Skeletal muscle satellite cell (primary cell): ENCODE measurements around the gene RNF130.

Experiments used
- H3K27me3 ChIP-seq: 2 replicates; pipeline ENCODE4 v1.7.0; 2013; ENCODE audit warnings: low read length; ENCODE audit not compliant: control insufficient read depth, insufficient read depth
- H3K36me3 ChIP-seq: 2 replicates; pipeline ENCODE4 v1.7.0; 2013; ENCODE audit warnings: mild to moderate bottlenecking, control low read depth, low read length; ENCODE audit not compliant: insufficient read depth
- H3K4me1 ChIP-seq: 2 replicates; pipeline ENCODE4 v1.7.0; 2013; ENCODE audit warnings: low read length; ENCODE audit not compliant: control insufficient read depth, insufficient read depth
- H3K4me2 ChIP-seq: 2 replicates; pipeline ENCODE4 v1.7.0; 2013; ENCODE audit warnings: mild to moderate bottlenecking, low read length
- H3K4me3 ChIP-seq: 2 replicates; pipeline ENCODE4 v1.7.0; 2013; ENCODE audit warnings: low read length
- H3K9ac ChIP-seq: 2 replicates; pipeline ENCODE4 v1.7.0; 2013; ENCODE audit warnings: mild to moderate bottlenecking, low read depth, low read length, moderate library complexity
- H3K9me3 ChIP-seq: replicated peaks from 2 replicates; pipeline ENCODE4 v1.7.0; 2013; ENCODE audit warnings: mild to moderate bottlenecking, control low read depth, low read length

RNF130 gene

DNA sequence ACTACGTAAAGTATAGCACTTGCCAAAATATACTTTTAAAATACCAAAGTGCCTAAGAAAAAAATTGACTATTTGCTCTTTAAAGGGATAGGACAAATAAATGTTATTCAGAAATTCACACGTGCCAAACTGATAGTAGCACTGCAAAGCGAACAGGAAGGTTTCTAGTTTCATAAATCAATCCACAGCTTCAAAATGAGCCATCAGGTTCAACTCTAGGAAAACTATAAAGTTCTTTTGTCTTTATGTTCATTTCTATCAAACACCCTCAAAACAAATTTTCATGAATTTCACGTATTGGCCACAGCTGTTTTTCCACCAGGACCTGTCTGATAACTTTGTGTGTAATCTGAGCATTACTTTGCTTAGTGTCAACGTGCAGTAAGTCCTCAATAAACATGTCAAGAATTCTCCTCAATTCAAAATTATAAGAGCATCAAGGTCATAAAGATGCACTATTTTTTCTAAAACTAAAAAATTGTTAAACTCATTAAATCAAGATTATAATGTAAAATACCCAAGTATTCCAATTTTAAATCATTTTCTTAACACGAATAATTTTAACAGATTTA lies 3.0 kb downstream of the RNF130 start:
- no peaks in the 10 kb centered on the region for H3K36me3 ChIP-seq
- peaks cover 3% of the 10 kb centered on the region for H3K9me3 ChIP-seq
- no peak overlapping the region for H3K9ac ChIP-seq
- no peak overlapping the region for H3K4me3 ChIP-seq
- peaks cover 15% of the 10 kb centered on the region for H3K4me1 ChIP-seq
- peaks cover 2% of the 10 kb centered on the region for H3K27me3 ChIP-seq
- no peak overlapping the region for H3K4me2 ChIP-seq

DNA sequence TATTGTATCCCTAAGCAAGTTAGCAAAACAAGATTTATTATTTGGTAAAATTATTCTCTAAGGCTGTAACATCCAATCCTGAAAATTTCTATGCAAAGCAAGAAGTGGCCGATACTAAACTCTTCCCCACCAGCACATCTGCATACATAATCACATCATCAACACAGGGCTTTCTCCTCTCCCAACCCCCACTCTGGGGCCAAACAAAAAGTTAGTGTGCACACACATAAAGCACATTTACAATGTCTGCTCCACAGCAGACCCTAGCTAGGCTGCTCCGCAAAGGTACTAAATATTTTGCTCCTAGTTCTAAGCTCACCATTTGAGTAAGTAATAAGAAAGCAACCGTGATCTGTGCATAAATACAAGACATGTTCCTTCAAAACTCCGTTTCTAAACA lies 3.6 kb downstream of the RNF130 start:
- Histone ChIP-seq H3K4me3 (no peak overlapping the region), H3K36me3 (no peaks in the 10 kb centered on the region), H3K4me2 (no peak overlapping the region), H3K9ac (no peak overlapping the region), H3K9me3 (peaks cover 3% of the 10 kb centered on the region), H3K27me3 (no peaks in the 10 kb centered on the region), H3K4me1 (peaks cover 15% of the 10 kb centered on the region)

DNA sequence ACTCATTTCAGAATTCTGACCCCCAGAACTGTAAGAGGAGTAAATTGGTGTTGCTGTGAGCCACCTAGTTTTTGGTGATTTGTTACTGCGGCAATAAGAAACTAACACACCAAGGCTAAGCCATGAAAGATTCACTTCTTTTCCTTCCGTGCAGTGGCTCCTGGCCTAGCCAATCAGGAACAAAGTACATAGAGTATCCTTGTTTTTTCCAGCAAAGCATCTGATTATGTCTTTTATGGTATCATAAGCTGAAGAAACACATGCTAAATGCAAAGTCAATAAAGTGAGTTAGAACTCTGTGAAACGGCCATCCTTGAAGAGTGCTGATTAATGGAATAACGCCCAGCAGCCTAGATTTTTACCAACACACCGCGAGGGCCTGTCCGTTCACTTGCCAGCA lies 11.4 kb downstream of the RNF130 start:
- H3K4me3 ChIP-seq: no peak overlapping the region
- peaks cover 9% of the 10 kb centered on the region for H3K4me1 ChIP-seq
- no peaks in the 10 kb centered on the region for H3K36me3 ChIP-seq
- no peaks in the 10 kb centered on the region for H3K27me3 ChIP-seq
- no peak overlapping the region for H3K9ac ChIP-seq
- no peaks in the 10 kb centered on the region for H3K9me3 ChIP-seq
- H3K4me2 ChIP-seq: no peak overlapping the region

DNA sequence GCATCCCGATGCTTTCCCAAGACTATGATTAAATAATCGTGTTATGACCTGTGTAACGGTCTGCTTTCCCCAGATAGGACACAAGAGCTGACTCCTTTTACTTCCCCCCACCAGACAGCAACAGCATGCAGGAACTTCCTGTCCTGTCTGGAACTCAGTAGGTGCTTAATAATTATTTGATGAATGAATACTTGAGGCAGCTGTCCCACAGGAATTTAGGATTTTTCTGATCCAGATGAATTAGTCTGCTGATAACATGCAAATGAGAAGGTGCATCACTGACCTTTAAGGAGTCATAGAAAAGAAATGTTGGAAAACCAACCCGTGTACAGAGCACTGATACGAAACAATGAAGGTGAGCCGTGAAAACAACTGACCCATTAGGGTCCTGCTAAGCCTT lies 12.2 kb downstream of the RNF130 start:
- no peaks in the 10 kb centered on the region for H3K9me3 ChIP-seq
- no peak overlapping the region for H3K4me2 ChIP-seq

DNA sequence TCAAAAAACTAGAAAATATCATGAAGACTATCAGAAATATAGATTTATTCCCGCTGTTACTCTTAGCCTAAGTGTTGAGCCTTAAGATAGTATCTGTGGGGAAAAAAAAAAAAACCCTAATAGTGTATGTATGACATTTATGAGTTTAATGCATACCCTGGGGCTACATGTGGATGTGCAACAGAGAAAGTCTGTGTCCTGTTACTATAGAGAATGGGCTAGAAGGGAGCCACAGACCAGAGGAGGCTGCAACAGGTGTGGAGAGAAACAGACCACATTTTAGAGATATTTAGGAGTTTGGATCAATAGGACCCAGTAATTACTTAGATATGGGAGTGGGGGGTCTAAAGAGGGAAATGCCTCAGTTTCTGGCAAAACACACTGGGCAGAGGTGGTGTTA lies 15.4 kb downstream of the RNF130 start:
- Histone ChIP-seq H3K36me3 (no peaks in the 10 kb centered on the region), H3K4me1 (peaks cover 9% of the 10 kb centered on the region), H3K9ac (no peak overlapping the region), H3K4me3 (no peak overlapping the region), H3K9me3 (no peaks in the 10 kb centered on the region), H3K4me2 (no peak overlapping the region), H3K27me3 (no peaks in the 10 kb centered on the region)

More for the DNA sequence above, 12.2 kb downstream of the RNF130 start:
- no peak overlapping the region for H3K4me3 ChIP-seq
- no peaks in the 10 kb centered on the region for H3K36me3 ChIP-seq
- H3K9ac ChIP-seq: no peak overlapping the region
- H3K4me1 ChIP-seq: peaks cover 9% of the 10 kb centered on the region
- no peaks in the 10 kb centered on the region for H3K27me3 ChIP-seq

DNA sequence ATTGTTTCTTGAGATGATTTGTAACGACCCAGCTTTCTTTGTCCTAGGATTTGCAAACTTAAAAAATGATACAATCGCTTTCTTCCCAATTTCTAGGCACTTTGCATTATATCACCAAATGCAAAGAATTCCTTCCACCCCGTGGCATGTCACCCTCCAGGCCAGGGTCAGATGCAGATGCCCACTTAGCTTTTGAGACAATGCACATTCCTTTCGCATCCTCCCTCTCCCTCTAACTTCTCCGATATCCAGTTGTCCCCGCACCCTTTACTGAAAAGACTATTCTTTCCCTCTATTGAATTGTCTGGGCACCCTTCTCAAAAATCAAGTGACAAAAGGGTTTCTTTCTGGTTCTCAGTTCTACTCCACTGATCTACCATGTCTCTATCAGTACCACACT lies 17.3 kb downstream of the RNF130 start:
- no peaks in the 10 kb centered on the region for H3K9me3 ChIP-seq
- H3K4me1 ChIP-seq: peaks cover 9% of the 10 kb centered on the region
- no peak overlapping the region for H3K4me3 ChIP-seq
- H3K9ac ChIP-seq: no peak overlapping the region
- H3K4me2 ChIP-seq: no peak overlapping the region
- no peaks in the 10 kb centered on the region for H3K27me3 ChIP-seq
- H3K36me3 ChIP-seq: no peaks in the 10 kb centered on the region

DNA sequence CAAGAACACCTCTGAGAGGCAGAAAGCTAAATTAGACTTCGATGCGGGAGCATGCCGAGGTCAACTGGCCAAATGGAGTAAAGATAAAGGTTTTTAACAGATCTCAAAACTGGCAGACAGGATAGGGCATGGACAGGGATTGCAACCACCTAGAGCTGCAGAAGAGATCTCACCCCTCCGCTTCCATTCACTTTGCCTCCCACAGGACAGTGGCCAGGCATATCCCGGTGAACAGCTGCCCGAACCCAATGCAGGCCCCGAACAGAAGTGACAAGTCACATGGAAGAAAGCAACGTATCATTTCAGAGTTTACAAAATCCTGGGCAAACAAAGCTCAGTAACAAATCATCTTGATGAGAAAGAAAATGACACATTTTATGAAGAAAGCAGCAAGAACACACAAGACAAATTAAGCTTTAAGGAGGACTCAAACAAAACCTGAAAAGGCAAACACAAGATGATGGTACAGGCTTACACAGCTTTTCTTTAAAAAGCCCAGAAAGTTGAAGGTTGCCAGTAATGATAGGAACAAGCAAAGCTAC lies 18.4 kb downstream of the RNF130 start:
- H3K36me3 ChIP-seq: no peaks in the 10 kb centered on the region
- no peaks in the 10 kb centered on the region for H3K27me3 ChIP-seq
- H3K4me1 ChIP-seq: peaks cover 9% of the 10 kb centered on the region
- no peaks in the 10 kb centered on the region for H3K9me3 ChIP-seq
- H3K4me3 ChIP-seq: no peak overlapping the region
- no peak overlapping the region for H3K9ac ChIP-seq
- H3K4me2 ChIP-seq: no peak overlapping the region

DNA sequence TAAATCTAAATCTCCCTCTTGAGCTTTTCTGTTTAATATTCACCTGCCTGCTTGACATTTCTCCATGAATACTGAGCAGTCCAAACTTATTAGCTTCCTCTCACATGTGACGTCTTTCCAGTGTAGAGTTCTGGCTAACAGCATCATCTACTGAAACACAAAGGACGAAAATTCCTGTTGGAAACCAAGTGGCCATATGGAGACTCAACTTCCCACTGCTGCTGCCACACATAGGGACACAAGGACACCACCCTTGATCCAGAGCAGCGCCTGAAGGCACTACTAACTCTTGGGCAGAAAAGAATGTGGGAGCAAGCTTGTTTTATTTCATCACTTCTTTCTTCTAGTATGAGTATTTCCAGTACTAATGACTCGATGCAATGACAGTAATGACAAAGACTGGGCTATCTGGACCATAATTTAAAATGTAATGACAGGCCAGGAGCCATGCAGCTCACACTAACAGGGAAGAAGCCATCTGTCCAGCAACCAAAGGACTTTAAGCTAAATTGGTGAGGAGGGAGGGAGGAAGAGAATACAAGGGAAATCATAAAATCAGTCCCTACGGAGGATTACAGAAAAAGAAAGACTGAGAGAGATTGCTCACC lies 19.2 kb downstream of the RNF130 start:
- H3K4me3 ChIP-seq: no peak overlapping the region
- H3K9me3 ChIP-seq: no peaks in the 10 kb centered on the region
- no peaks in the 10 kb centered on the region for H3K27me3 ChIP-seq
- no peak overlapping the region for H3K9ac ChIP-seq
- H3K4me1 ChIP-seq: peaks cover 9% of the 10 kb centered on the region
- no peaks in the 10 kb centered on the region for H3K36me3 ChIP-seq
- H3K4me2 ChIP-seq: no peak overlapping the region

DNA sequence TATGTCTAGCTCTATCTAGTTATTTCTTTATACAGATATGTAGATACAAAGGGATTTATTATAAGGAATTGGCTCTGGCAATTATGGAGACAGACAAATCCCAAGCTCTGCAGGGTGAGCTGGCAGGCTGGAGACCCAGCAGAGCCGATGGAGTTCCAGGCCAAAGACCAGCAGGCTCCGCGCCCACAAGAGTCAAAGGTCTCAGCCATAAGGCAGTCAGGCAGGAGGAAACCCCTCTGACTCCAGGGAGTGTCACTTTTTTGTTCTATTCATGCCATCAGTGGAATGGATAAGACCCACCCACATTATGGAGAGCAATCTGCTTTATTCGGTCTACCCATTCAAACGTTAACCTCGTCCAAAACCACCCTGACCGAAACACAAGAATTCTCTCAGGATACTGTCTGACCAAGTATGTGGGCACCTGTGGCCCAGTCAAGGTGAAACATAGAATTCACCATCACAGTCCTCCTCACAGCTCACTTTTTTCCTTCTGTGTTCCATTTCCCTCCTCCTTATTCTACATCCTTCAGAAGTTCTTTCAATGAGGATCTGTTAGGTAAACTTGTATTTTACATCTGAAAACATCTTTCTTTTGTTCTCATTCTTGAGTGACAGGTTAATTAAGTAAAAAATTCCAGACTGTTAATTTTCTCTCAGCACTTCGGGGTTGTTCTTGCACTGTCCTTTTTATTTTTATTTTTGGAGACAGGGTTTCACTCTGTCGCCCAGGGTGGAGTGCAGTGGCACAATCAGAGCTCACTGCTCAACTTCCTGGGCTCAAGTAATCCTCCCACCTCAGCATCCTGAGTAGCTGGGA lies 21.2 kb downstream of the RNF130 start:
- Histone ChIP-seq H3K27me3 (no peaks in the 10 kb centered on the region), H3K4me3 (no peak overlapping the region), H3K9ac (no peak overlapping the region), H3K36me3 (no peaks in the 10 kb centered on the region), H3K4me2 (no peak overlapping the region), H3K9me3 (no peaks in the 10 kb centered on the region), H3K4me1 (no peaks in the 10 kb centered on the region)

DNA sequence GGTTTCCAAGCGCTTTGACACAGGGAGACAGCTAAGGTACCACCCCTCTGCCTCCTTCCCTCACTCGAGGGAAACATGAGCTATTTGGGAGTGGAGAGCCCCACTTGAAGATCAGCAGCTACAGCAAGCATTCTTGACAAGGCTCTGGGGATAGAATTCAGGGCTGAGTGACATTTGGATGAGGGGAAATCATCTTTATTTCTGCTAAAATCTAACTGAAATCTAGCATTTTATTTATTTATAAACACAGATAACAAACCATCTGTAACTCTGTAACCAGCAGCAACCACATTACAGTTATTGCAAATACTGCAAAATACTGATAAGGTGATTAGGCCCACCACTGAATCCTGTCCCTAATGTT lies 22.4 kb downstream of the RNF130 start:
- no peaks in the 10 kb centered on the region for H3K36me3 ChIP-seq
- no peaks in the 10 kb centered on the region for H3K27me3 ChIP-seq
- H3K4me2 ChIP-seq: no peak overlapping the region
- no peak overlapping the region for H3K4me3 ChIP-seq
- no peaks in the 10 kb centered on the region for H3K4me1 ChIP-seq
- no peaks in the 10 kb centered on the region for H3K9me3 ChIP-seq
- H3K9ac ChIP-seq: no peak overlapping the region

DNA sequence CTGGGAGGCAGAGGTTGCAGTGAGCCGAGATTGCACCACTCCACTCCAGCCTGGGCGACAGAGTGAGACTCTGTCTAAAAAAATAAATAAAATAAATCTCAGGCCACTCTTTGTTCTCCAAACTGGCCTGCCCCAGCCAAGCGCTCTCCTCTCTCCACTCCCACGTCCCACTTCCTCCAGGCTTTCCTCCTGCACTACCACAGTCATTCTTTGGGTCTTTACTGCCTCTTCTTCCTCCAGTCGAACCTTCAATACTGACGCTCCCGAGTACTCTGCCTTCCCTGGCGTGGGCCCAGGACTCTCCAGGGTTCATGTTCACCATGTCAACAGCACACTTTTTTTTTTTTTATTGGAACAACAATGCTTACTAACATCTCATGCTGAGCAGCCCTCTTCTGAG lies 23.9 kb downstream of the RNF130 start:
- Histone ChIP-seq H3K36me3 (no peaks in the 10 kb centered on the region), H3K9me3 (no peaks in the 10 kb centered on the region), H3K4me2 (no peak overlapping the region), H3K4me3 (no peak overlapping the region), H3K4me1 (no peaks in the 10 kb centered on the region), H3K27me3 (no peaks in the 10 kb centered on the region), H3K9ac (no peak overlapping the region)
